Stimulated activated CD8-positive, alpha-beta memory T cell treated with anti-CD3 and anti-CD28 coated beads, Interleukin-12 subunit alpha, Interleukin-12 subunit beta, amount 100 ng/mL, for 24 hours (primary cell): ENCODE measurements around the gene AIMP1.
"Not testable (repeated sequence)": the region's sequence is repeated elsewhere in the genome, so short reads cannot be mapped to it uniquely, and the experiment has no call there.

Experiments used
- DNase-seq: peaks from one replicate; pipeline ENCODE4 v3.0.0-alpha.2; 2020; ENCODE audit errors: extremely low read depth

Gene AIMP1

GRCh38 chr4:106312997-106313522, 3.3 kb upstream of the AIMP1 start:
- DNase-seq: no peak

- DNase-seq: no peak
Observed at GRCh38 chr4:106314960-106315359, 1.4 kb upstream of the AIMP1 start.

- no peak for DNase-seq
Observed at GRCh38 chr4:106315476-106315967, 828 bp upstream of the AIMP1 start.

GRCh38 chr4:106316773-106317409, 541 bp downstream of the AIMP1 start:
- no peak for DNase-seq

GRCh38 chr4:106317815-106318214, 1.5 kb downstream of the AIMP1 start:
- DNase-seq: no peak

GRCh38 chr4:106318511-106318910, 2.2 kb downstream of the AIMP1 start:
- no peak for DNase-seq

GRCh38 chr4:106320235-106320634, 3.9 kb downstream of the AIMP1 start:
- no peak for DNase-seq

- DNase-seq: not testable (repeated sequence)
Observed at GRCh38 chr4:106321168-106321567, 4.8 kb downstream of the AIMP1 start.

- DNase-seq: not testable (repeated sequence)
Observed at GRCh38 chr4:106321814-106322213, 5.5 kb downstream of the AIMP1 start.

GRCh38 chr4:106323119-106323518, 6.8 kb downstream of the AIMP1 start:
- DNase-seq: no peak

GRCh38 chr4:106325800-106326199, 9.4 kb downstream of the AIMP1 start:
- DNase-seq: no peak

- DNase-seq: no peak
Observed at GRCh38 chr4:106329041-106329618, 12.8 kb downstream of the AIMP1 start.

GRCh38 chr4:106333186-106333585, 16.8 kb downstream of the AIMP1 start:
- no peak for DNase-seq

- no peak for DNase-seq
Observed at GRCh38 chr4:106334741-106335470, 18.6 kb downstream of the AIMP1 start.

GRCh38 chr4:106336618-106337017, 20.3 kb downstream of the AIMP1 start:
- DNase-seq: no peak

- no peak for DNase-seq
Observed at GRCh38 chr4:106337916-106338315, 21.6 kb downstream of the AIMP1 start.

- DNase-seq: no peak
Observed at GRCh38 chr4:106338671-106339070, 22.3 kb downstream of the AIMP1 start.

GRCh38 chr4:106339431-106339830, 23.1 kb downstream of the AIMP1 start:
- no peak for DNase-seq

- DNase-seq: no peak
Observed at GRCh38 chr4:106340774-106341173, 24.4 kb downstream of the AIMP1 start.

GRCh38 chr4:106343865-106344646, 27.7 kb downstream of the AIMP1 start:
- DNase-seq: no peak

- DNase-seq: no peak
Observed at GRCh38 chr4:106344647-106344970, 28.3 kb downstream of the AIMP1 start.

- no peak for DNase-seq
Observed at GRCh38 chr4:106347167-106347566, 30.8 kb downstream of the AIMP1 start.
